ENCODE measurements around the gene ZSCAN10. TPM values are rescaled to one million over a fixed set of nuclear protein-coding genes. Genes with fewer than 3 reads are reported as not detected.

The ZSCAN10 gene
- total RNA-seq, 2 experiments from 2014 or later: 0.36 to 0.56 TPM

DNA sequence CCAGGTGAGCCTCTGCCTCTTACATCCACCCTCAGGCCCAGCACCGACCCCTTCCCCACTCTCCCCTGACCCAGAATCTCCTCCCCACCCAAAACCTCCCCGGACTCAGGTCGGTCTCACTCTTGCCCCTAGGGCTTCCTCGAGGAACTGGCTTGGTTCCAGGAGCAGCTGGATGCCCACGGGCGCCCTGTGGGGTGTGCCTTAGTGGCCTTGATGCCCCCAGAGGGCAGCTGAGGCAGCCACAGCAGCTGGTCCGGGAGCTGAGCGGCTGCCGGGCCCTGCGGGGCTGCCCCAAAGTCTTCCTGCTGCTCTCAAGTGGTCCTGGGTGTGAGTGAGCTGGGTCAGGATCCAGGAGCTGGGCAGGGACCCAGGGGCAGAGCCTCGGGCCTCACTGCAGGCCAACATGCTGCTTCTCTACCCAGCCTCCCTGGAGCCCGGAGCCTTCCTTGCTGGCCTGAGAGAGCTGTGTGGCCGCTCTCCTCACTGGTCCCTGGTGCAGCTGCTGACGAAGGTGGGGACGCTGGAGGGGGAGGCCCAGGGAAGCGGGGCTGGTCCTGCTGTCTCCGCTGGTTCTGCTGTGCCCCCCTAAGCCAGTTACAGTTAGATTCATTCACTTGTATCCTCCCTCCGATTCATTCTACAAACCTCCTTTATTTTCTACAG, 45.4 kb upstream of the ZSCAN10 start:
- no peaks in the 10 kb centered on the region for H3K9me3 Mint-ChIP-seq
- H3K27ac Mint-ChIP-seq: no peak overlapping the region
- ChIA-PET POLR2A (interaction anchor here (0.6 kb wide), 1 partner anchor 102 kb away, joined by 4 read pairs; no protein-coding TSS in a partner anchor), CTCF (no interaction called here)
- H3K36me3 Mint-ChIP-seq (ENCODE audit: low read depth): peaks cover 17% of the 10 kb centered on the region
- no peaks in the 10 kb centered on the region for H3K9me3 ChIP-seq (ENCODE audit: control insufficient read depth in 1 of 2, insufficient read depth in 1 of 2, low read length in 2 of 2)
- no peaks in the 10 kb centered on the region for H3K27me3 Mint-ChIP-seq
- H3K36me3 ChIP-seq (ENCODE audit: insufficient read depth, low read length): peaks cover 22% of the 10 kb centered on the region
- no peak for DNase-seq
- TF ChIP-seq, protein P1, sequence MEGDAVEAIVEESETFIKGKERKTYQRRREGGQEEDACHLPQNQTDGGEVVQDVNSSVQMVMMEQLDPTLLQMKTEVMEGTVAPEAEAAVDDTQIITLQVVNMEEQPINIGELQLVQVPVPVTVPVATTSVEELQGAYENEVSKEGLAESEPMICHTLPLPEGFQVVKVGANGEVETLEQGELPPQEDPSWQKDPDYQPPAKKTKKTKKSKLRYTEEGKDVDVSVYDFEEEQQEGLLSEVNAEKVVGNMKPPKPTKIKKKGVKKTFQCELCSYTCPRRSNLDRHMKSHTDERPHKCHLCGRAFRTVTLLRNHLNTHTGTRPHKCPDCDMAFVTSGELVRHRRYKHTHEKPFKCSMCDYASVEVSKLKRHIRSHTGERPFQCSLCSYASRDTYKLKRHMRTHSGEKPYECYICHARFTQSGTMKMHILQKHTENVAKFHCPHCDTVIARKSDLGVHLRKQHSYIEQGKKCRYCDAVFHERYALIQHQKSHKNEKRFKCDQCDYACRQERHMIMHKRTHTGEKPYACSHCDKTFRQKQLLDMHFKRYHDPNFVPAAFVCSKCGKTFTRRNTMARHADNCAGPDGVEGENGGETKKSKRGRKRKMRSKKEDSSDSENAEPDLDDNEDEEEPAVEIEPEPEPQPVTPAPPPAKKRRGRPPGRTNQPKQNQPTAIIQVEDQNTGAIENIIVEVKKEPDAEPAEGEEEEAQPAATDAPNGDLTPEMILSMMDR (IDR thresholded peaks at IDR 0.05): no peak
- intact Hi-C loops (cut with DNase I, micrococcal nuclease): no loop called here
- H3K27me3 ChIP-seq (ENCODE audit: control insufficient read depth in 1 of 2, insufficient read depth in 2 of 2, low read length in 2 of 2): no peaks in the 10 kb centered on the region
- H3K27ac ChIP-seq (ENCODE audit: low read depth in 1 of 2, low read length in 2 of 2): no peak overlapping the region
- H3K4me3 ChIP-seq (ENCODE audit: low read length): no peak overlapping the region
- H3K4me1 ChIP-seq (ENCODE audit: insufficient read depth, low read length): peaks cover 4% of the 10 kb centered on the region
- ATAC-seq (ENCODE audit: poor library complexity): no peak
- peaks cover 4% of the 10 kb centered on the region for H3K4me1 Mint-ChIP-seq (ENCODE audit: low read depth)
- no peak overlapping the region for H3K4me3 Mint-ChIP-seq

DNA sequence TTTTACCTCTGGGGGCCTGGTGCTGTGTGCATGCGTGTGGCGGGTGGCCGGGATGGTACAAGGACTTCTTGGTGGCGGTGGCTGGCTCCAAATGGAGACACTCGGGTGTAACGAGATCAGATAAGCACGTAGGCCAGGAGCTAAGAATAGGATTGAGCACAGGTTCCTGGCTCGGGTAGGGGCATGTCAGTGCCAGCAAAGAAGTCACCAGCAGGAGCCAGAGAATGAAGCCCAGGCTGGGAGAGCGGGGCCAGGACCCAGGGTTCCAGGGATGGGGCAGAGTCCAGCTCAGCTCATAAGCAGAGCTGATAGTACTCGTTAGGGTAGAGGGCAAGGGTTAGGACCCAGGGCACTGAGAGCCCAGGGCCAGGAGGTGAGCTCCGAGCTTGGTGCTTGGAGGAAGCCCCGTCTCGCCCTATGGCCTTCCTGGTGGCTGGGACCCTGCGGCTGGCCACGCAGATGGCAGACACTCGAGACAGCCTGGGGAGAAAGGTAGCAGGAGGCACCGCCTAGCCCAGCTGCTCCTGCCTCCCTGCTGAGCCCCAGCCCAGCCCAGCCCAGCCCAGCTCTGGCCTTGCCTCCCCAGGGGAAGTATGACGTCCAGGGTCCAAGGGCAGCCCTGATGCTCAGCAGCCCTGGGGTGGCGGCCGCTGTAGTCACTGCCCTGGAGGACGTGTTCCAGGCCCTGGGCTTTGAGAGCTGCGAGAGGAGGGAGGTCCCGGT, 44.7 kb upstream of the ZSCAN10 start:
- ATAC-seq (ENCODE audit: poor library complexity) (no peak), DNase-seq (peak in 1 of 14 experiments; percentile 12)
- POLR2A ChIA-PET: interaction anchor here (0.6 kb wide), 1 partner anchor 101 kb away, joined by 4 read pairs; no protein-coding TSS in a partner anchor
- Histone ChIP-seq H3K27me3 (ENCODE audit: control insufficient read depth in 1 of 2, insufficient read depth in 2 of 2, low read length in 2 of 2) (no peaks in the 10 kb centered on the region), H3K27ac (ENCODE audit: low read depth in 1 of 2, low read length in 2 of 2) (no peak overlapping the region), H3K9me3 (ENCODE audit: control insufficient read depth in 1 of 2, insufficient read depth in 1 of 2, low read length in 2 of 2) (no peaks in the 10 kb centered on the region), H3K4me1 (ENCODE audit: insufficient read depth, low read length) (no peaks in the 10 kb centered on the region), H3K4me3 (ENCODE audit: low read length) (no peak overlapping the region), H3K36me3 (ENCODE audit: insufficient read depth, low read length) (peaks cover 29% of the 10 kb centered on the region)
- H3K4me1 Mint-ChIP-seq (ENCODE audit: low read depth): no peaks in the 10 kb centered on the region
- CTCF ChIA-PET: no interaction called here
- TF ChIP-seq, protein P1 (IDR thresholded peaks at IDR 0.05): no peak
- peaks cover 24% of the 10 kb centered on the region for H3K36me3 Mint-ChIP-seq (ENCODE audit: low read depth)
- intact Hi-C loops (cut with DNase I, micrococcal nuclease): no loop called here
- no peak overlapping the region for H3K27ac Mint-ChIP-seq
- no peak overlapping the region for H3K4me3 Mint-ChIP-seq
- no peaks in the 10 kb centered on the region for H3K27me3 Mint-ChIP-seq
- H3K9me3 Mint-ChIP-seq: no peaks in the 10 kb centered on the region

DNA sequence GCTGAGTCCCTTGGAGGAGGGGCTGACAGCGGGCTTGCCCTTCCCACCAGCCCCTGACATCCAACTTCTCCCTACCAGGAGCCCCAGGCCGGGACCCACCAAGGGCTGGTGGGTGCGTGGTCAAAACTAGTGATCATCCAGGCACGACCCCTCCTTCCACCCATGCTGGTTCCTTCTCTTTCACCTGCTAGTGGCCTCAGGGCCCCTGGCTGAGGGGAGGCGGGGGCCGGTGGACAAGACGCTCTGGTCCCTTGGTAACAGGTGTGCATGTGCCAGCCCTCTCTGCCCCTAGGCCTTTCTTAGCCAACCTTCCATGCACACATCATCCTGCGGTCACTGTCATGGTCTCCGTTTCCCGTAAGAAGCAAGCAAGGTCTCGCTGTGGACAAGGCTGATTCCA, 44.1 kb upstream of the ZSCAN10 start:
- intact Hi-C loops (cut with DNase I, micrococcal nuclease): no loop called here
- POLR2A ChIA-PET: no interaction called here

More for the DNA sequence above, 44.1 kb upstream of the ZSCAN10 start:
- Histone ChIP-seq H3K4me1 (ENCODE audit: insufficient read depth, low read length) (no peaks in the 10 kb centered on the region), H3K4me3 (ENCODE audit: low read length) (no peak overlapping the region), H3K9me3 (ENCODE audit: control insufficient read depth in 1 of 2, insufficient read depth in 1 of 2, low read length in 2 of 2) (no peaks in the 10 kb centered on the region), H3K27ac (ENCODE audit: low read depth in 1 of 2, low read length in 2 of 2) (no peak overlapping the region), H3K36me3 (ENCODE audit: insufficient read depth, low read length) (peaks cover 34% of the 10 kb centered on the region), H3K27me3 (ENCODE audit: control insufficient read depth in 1 of 2, insufficient read depth in 2 of 2, low read length in 2 of 2) (no peaks in the 10 kb centered on the region)
- Mint-ChIP-seq H3K9me3 (no peaks in the 10 kb centered on the region), H3K27ac (no peak overlapping the region), H3K4me1 (ENCODE audit: low read depth) (no peaks in the 10 kb centered on the region), H3K27me3 (no peaks in the 10 kb centered on the region), H3K36me3 (ENCODE audit: low read depth) (peaks cover 26% of the 10 kb centered on the region), H3K4me3 (no peak overlapping the region)
- ATAC-seq (ENCODE audit: poor library complexity) (no peak), DNase-seq (no peak)
- CTCF ChIA-PET: no interaction called here
- TF ChIP-seq, protein P1 (IDR thresholded peaks at IDR 0.05): no peak
